B cell (primary cell): Measurements from ENCODE around the gene KCNH8. TPM values are rescaled to one million over a fixed set of nuclear protein-coding genes. Genes with fewer than 3 reads are reported as not detected.

Experiments used
- ATAC-seq: fragments of 200-7000 bp; cut with Tn5 transposase; one replicate; pipeline ENCODE4 v1.10.0; 2021; ENCODE audit warnings: low read depth, mild to moderate bottlenecking, moderate number of reproducible peaks, moderate library complexity
- CTCF ChIA-PET: fragments of 350-600 bp; sonication (Branson Sonifier 250); formaldehyde crosslinking; loops from one replicate; lab custom pipeline; 2021; ENCODE audit warnings: antibody characterized with exemption, inconsistent platforms; lab: Charles Lee
- POLR2A ChIA-PET: fragments of 350-600 bp; sonication (Branson Sonifier 250); formaldehyde crosslinking; loops from one replicate; lab custom pipeline; 2021; ENCODE audit warnings: antibody characterized with exemption; lab: Charles Lee
- DNase-seq: peaks from one replicate; pipeline ENCODE4 v3.0.0; 2013
- H2AFZ ChIP-seq: 2 replicates; pipeline ENCODE4 v1.6.1; 2012; ENCODE audit warnings: mild to moderate bottlenecking, low read depth, low read length; ENCODE audit not compliant: insufficient read depth, poor library complexity, severe bottlenecking
- H3K27ac ChIP-seq, 2 donors: 1 replicate in 1 of 2; 2 replicates in 1 of 2; pipeline ENCODE4 v1.5.1; 2012 to 2013; ENCODE audit warnings: low read length in 2 of 2, mild to moderate bottlenecking in 2 of 2, moderate library complexity in 1 of 2
- H3K27me3 ChIP-seq, 4 experiments: fragments of 200-600 bp in 1 of 4; sonication (generic) in 1 of 4; replicated peaks in 1 of 4; 1 replicate in 2 of 4; 2 replicates in 2 of 4; pipeline versions ENCODE4 v1.6.1 to v1.7.0; 2013 to 2016; ENCODE audit warnings: low read length in 3 of 4, mild to moderate bottlenecking in 2 of 4, mixed read lengths in 1 of 4, moderate library complexity in 1 of 4; ENCODE audit not compliant: insufficient read depth in 4 of 4, control insufficient read depth in 3 of 4; ENCODE audit errors: control extremely low read depth in 1 of 4
- H3K36me3 ChIP-seq, 2 experiments: replicated peaks in 1 of 2; 1 replicate in 1 of 2; 2 replicates in 1 of 2; pipeline versions ENCODE4 v1.6.1 to v1.7.1; 2013; ENCODE audit warnings: low read length in 1 of 2; ENCODE audit not compliant: insufficient read depth in 2 of 2, control insufficient read depth in 1 of 2; ENCODE audit errors: control extremely low read depth in 1 of 2, extremely low read depth in 1 of 2
- H3K4me1 ChIP-seq, 2 donors: fragments of 200-600 bp in 1 of 2; sonication (generic) in 1 of 2; 1 replicate in 1 of 2; 2 replicates in 1 of 2; pipeline versions ENCODE4 v1.5.1 to v1.6.1; 2013 to 2017; ENCODE audit warnings: low read length in 2 of 2; ENCODE audit not compliant: control insufficient read depth in 2 of 2, insufficient read depth in 2 of 2
- H3K4me2 ChIP-seq: replicated peaks from 2 replicates; pipeline ENCODE3; 2012; ENCODE audit warnings: mild to moderate bottlenecking, low read depth, low read length; ENCODE audit not compliant: poor library complexity, severe bottlenecking
- H3K4me3 ChIP-seq, 5 experiments: fragments of 200-600 bp in 1 of 5; sonication (generic) in 1 of 5; 1 replicate in 3 of 5; 2 replicates in 2 of 5; pipeline versions ENCODE4 v1.5.1 to v1.7.0; 2011 to 2016; ENCODE audit warnings: low read length in 4 of 5, mild to moderate bottlenecking in 4 of 5, low read depth in 2 of 5, control low read depth in 1 of 5, moderate library complexity in 1 of 5; ENCODE audit not compliant: insufficient read depth in 1 of 5; ENCODE audit errors: control extremely low read depth in 1 of 5, extremely low read depth in 1 of 5
- H3K79me2 ChIP-seq: fragments of 200-600 bp; sonication (generic); one replicate; pipeline ENCODE4 v1.6.0; 2016; ENCODE audit warnings: low read length; ENCODE audit not compliant: control insufficient read depth, insufficient read depth
- H3K9ac ChIP-seq: fragments of 200-600 bp; sonication (generic); 2 replicates; pipeline ENCODE4 v1.6.1; 2017; ENCODE audit warnings: mild to moderate bottlenecking, low read length, moderate library complexity
- H3K9me3 ChIP-seq, 3 donors: one replicate each; pipeline versions ENCODE4 v1.6.1 to v1.7.1; 2013; ENCODE audit warnings: low read length in 2 of 3; ENCODE audit not compliant: control insufficient read depth in 2 of 3, insufficient read depth in 1 of 3; ENCODE audit errors: control extremely low read depth in 1 of 3
- H4K20me1 ChIP-seq: 2 replicates; pipeline ENCODE4 v1.6.0; 2012; ENCODE audit warnings: mild to moderate bottlenecking, low read length; ENCODE audit not compliant: insufficient read depth, control insufficient read depth, poor library complexity, severe bottlenecking
- H3K27ac Mint-ChIP-seq: one replicate; pipeline ENCODE4 v1.8.0; 2021; ENCODE audit warnings: mixed read lengths
- H3K27me3 Mint-ChIP-seq: one replicate; pipeline ENCODE4 v1.8.0; 2021; ENCODE audit warnings: mixed read lengths
- H3K4me1 Mint-ChIP-seq: one replicate; pipeline ENCODE4 v1.8.0; 2021; ENCODE audit warnings: mixed read lengths
- H3K4me3 Mint-ChIP-seq: one replicate; pipeline ENCODE4 v1.8.0; 2021; ENCODE audit warnings: mixed read lengths
- H3K9me3 Mint-ChIP-seq: one replicate; pipeline ENCODE4 v1.8.0; 2022; ENCODE audit warnings: mixed read lengths; ENCODE audit not compliant: insufficient read depth
- EZH2 ChIP-seq: IDR thresholded peaks from 2 replicates; pipeline ENCODE4 v1.6.1; 2012; ENCODE audit warnings: borderline replicate concordance, low read depth, mild to moderate bottlenecking, moderate library complexity, low read length; ENCODE audit not compliant: insufficient read depth, poor library complexity, severe bottlenecking
- WGBS: methylation state at CpG from one replicate; pipeline ENCODE4 v1.1.5; 2013; ENCODE audit warnings: missing lambda C conversion rate; ENCODE audit not compliant: insufficient coverage; 5-methylcytosine and 5-hydroxymethylcytosine counted together
- intact Hi-C: fragments of 100-400 bp; cut with micrococcal nuclease; formaldehyde crosslinking; loops from one replicate; pipeline ENCODE4 v1.10.0; 2022
- polyA plus RNA-seq: library from polyadenylated mRNA; depleted of rRNA; stranded (reverse); fragments of >200 nt; gene quantifications from 2 replicates; pipeline ENCODE4 v1.2.3, GENCODE V29; 2012
- total RNA-seq, 2 donors: library from RNA; stranded (reverse); fragments of 120-200 nt in 1 of 2; gene quantifications; 1 replicate in 1 of 2; 2 replicates in 1 of 2; pipeline versions ENCODE4 v1.2.3 to v1.2.4, GENCODE V29; 2013 to 2022
- TF ChIP-seq, protein P1 (sequence below): fragments of 200-600 bp; IDR thresholded peaks from one replicate; pipeline ENCODE4 v1.8.0; 2022; ENCODE audit warnings: antibody characterized with exemption, mild to moderate bottlenecking

Gene KCNH8
- total and polyA plus RNA-seq, 2 donors (not counting 1 experiment from before 2014, with no cell fraction given): 4.0 to 12.7 TPM

DNA sequence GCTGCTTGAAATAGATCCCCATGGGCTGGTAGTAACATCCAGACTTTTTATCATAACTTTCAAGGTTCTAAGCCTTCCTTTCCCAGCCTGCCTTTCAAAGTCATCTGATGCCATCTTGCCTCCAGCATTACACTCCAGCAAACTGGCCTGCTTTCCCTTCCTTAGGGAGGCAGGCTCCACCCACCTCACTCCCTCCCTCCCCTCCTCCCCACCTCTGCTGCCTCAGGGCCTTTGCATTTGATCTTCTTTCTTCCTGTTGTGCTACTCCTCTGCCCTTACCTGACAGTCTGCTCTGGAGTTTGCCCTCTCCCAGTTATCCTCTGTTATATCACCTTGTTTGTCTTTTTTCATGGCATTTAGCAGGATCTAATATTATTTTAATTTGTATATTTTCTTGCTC lies 319.5 kb downstream of the KCNH8 start:
- ATAC-seq (no peak), DNase-seq (no peak)
- POLR2A ChIA-PET: no interaction called here
- Histone ChIP-seq H3K9me3 (peaks cover 0 to 3% (median 2%) of the 10 kb centered on the region in 3 donors), H3K27ac (no peak overlapping the region), H4K20me1 (no peaks in the 10 kb centered on the region), H3K4me3 (no peak overlapping the region), H3K4me1 (peaks cover 6 to 10% of the 10 kb centered on the region in 2 donors), H3K36me3 (peaks cover 0 to 8% of the 10 kb centered on the region in 2 experiments), H3K79me2 (no peaks in the 10 kb centered on the region), H3K9ac (no peak overlapping the region), H2AFZ (no peak overlapping the region), H3K4me2 (no peak overlapping the region), H3K27me3 (no peaks in the 10 kb centered on the region)
- TF ChIP-seq, protein P1, sequence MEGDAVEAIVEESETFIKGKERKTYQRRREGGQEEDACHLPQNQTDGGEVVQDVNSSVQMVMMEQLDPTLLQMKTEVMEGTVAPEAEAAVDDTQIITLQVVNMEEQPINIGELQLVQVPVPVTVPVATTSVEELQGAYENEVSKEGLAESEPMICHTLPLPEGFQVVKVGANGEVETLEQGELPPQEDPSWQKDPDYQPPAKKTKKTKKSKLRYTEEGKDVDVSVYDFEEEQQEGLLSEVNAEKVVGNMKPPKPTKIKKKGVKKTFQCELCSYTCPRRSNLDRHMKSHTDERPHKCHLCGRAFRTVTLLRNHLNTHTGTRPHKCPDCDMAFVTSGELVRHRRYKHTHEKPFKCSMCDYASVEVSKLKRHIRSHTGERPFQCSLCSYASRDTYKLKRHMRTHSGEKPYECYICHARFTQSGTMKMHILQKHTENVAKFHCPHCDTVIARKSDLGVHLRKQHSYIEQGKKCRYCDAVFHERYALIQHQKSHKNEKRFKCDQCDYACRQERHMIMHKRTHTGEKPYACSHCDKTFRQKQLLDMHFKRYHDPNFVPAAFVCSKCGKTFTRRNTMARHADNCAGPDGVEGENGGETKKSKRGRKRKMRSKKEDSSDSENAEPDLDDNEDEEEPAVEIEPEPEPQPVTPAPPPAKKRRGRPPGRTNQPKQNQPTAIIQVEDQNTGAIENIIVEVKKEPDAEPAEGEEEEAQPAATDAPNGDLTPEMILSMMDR: no peak
- TF ChIP-seq EZH2: no peak
- CTCF ChIA-PET: no interaction called here
- Mint-ChIP-seq H3K4me1 (peaks cover 20% of the 10 kb centered on the region), H3K27ac (no peak overlapping the region), H3K9me3 (peaks cover under 1% of the 10 kb centered on the region), H3K27me3 (no peaks in the 10 kb centered on the region), H3K4me3 (no peak overlapping the region)
- intact Hi-C loops: no loop called here

DNA sequence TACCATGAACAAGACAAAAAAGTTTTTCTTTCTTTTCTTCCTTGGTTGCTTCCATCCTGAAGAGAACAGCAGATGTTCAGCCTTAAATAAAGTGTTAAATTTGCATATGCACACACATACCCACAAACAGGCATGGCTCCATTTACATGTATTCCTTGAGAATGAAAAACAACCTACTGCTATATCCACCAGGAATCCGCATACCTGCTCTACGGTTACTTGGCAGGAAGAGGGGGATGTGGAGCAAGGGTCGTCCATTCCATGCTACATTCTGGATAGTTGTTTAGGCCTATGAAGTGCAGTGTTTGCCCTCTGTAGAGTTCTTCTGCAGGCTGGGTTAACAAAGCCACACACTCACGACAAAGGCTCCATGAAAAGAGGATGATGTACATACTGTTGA lies 322.8 kb downstream of the KCNH8 start:
- WGBS: 94% methylated on average over 3 of the region's 4 CpGs
- Histone ChIP-seq H3K27me3 (no peaks in the 10 kb centered on the region), H3K9me3 (peaks cover 0 to 2% (median 1%) of the 10 kb centered on the region in 3 donors), H3K4me2 (no peak overlapping the region), H3K36me3 (peaks cover 0 to 8% of the 10 kb centered on the region in 2 experiments), H2AFZ (no peak overlapping the region), H3K4me1 (peaks cover 6 to 10% of the 10 kb centered on the region in 2 donors), H3K4me3 (no peak overlapping the region), H3K79me2 (no peaks in the 10 kb centered on the region), H3K9ac (no peak overlapping the region), H4K20me1 (no peaks in the 10 kb centered on the region), H3K27ac (no peak overlapping the region)
- intact Hi-C loops: no loop called here
- Mint-ChIP-seq H3K4me3 (no peak overlapping the region), H3K27me3 (no peaks in the 10 kb centered on the region), H3K9me3 (peaks cover 2% of the 10 kb centered on the region), H3K27ac (no peak overlapping the region), H3K4me1 (peaks cover 20% of the 10 kb centered on the region)
- TF ChIP-seq EZH2: no peak
- TF ChIP-seq, protein P1: no peak
- DNase-seq: no peak
- ChIA-PET CTCF (no interaction called here), POLR2A (no interaction called here)
- ATAC-seq: no peak
